Liver (tissue), 9 donors: ENCODE results near the gene LIPG. TPM values are rescaled to one million over a fixed set of nuclear protein-coding genes. Genes with fewer than 3 reads are reported as not detected.

Source experiments
- DNase-seq: peaks from one replicate; pipeline ENCODE4 v3.0.0-alpha.2; 2017; ENCODE audit warnings: low spot score
- H3K27ac ChIP-seq, 2 donors: one replicate each; pipeline ENCODE4 v1.7.0; 2013; ENCODE audit warnings: inconsistent platforms in 2 of 2, low read length in 2 of 2, control low read depth in 1 of 2, low read depth in 1 of 2, mild to moderate bottlenecking in 1 of 2
- H3K27me3 ChIP-seq, 4 donors: one replicate each; pipeline versions ENCODE4 v1.6.1 to v1.7.0; 2013; ENCODE audit warnings: low read length in 3 of 4, inconsistent platforms in 1 of 4, mild to moderate bottlenecking in 1 of 4, moderate library complexity in 1 of 4; ENCODE audit not compliant: control insufficient read depth in 4 of 4, insufficient read depth in 4 of 4
- H3K36me3 ChIP-seq, 4 donors: one replicate each; pipeline versions ENCODE4 v1.6.1 to v1.7.0; 2013; ENCODE audit warnings: low read length in 3 of 4, mild to moderate bottlenecking in 3 of 4, low read depth in 1 of 4, moderate library complexity in 1 of 4; ENCODE audit not compliant: control insufficient read depth in 4 of 4, insufficient read depth in 3 of 4
- H3K4me1 ChIP-seq, 4 donors: one replicate each; pipeline versions ENCODE4 v1.6.1 to v1.7.0; 2013; ENCODE audit warnings: low read length in 3 of 4, mild to moderate bottlenecking in 3 of 4, moderate library complexity in 1 of 4; ENCODE audit not compliant: control insufficient read depth in 4 of 4, insufficient read depth in 4 of 4
- H3K4me3 ChIP-seq, 3 donors: one replicate each; pipeline versions ENCODE4 v1.6.1 to v1.7.0; 2013; ENCODE audit warnings: low read length in 3 of 3, control low read depth in 1 of 3, low read depth in 1 of 3, mild to moderate bottlenecking in 1 of 3
- H3K9ac ChIP-seq, 2 donors: one replicate each; pipeline ENCODE4 v1.7.0; 2013; ENCODE audit warnings: low read length in 2 of 2, mild to moderate bottlenecking in 2 of 2, moderate library complexity in 2 of 2, control low read depth in 1 of 2, low read depth in 1 of 2
- H3K9me3 ChIP-seq, 4 donors: one replicate each; pipeline versions ENCODE4 v1.6.1 to v1.7.0; 2013; ENCODE audit warnings: low read length in 3 of 4; ENCODE audit not compliant: control insufficient read depth in 4 of 4
- CTCF ChIP-seq: fragments of 150-350 bp; IDR thresholded peaks from 2 replicates; pipeline ENCODE4 v1.5.1; 2017; ENCODE audit warnings: improper control_type of control experiment, low read depth, low read length; ENCODE audit not compliant: missing input control
- EGR1 ChIP-seq, 2 donors: IDR thresholded peaks; 2 replicates each; pipeline ENCODE4 v1.6.1; 2016 to 2018; ENCODE audit warnings: antibody characterized with exemption in 2 of 2, low read depth in 2 of 2
- FOXA2 ChIP-seq: IDR thresholded peaks from 2 replicates; pipeline ENCODE4 v1.6.1; 2016; ENCODE audit warnings: antibody characterized with exemption
- HNF4A ChIP-seq, 2 donors: conservative IDR thresholded peaks; 2 replicates each; pipeline ENCODE4 v1.6.1; 2016; ENCODE audit warnings: antibody characterized with exemption in 2 of 2, mild to moderate bottlenecking in 2 of 2
- HNF4G ChIP-seq: IDR thresholded peaks from 2 replicates; pipeline ENCODE4 v1.6.1; 2016; ENCODE audit warnings: antibody characterized with exemption
- JUND ChIP-seq, 2 donors: IDR thresholded peaks; 2 replicates each; pipeline ENCODE4 v1.6.1; 2016; ENCODE audit warnings: antibody characterized with exemption in 2 of 2
- RAD21 ChIP-seq, 2 donors: IDR thresholded peaks; 2 replicates each; pipeline ENCODE4 v1.6.1; 2016; ENCODE audit warnings: antibody characterized with exemption in 2 of 2, mild to moderate bottlenecking in 2 of 2
- RXRA ChIP-seq, 2 donors: IDR thresholded peaks; 2 replicates each; pipeline ENCODE4 v1.6.1; 2017 to 2018; ENCODE audit warnings: antibody characterized with exemption in 2 of 2, mild to moderate bottlenecking in 1 of 2
- SP1 ChIP-seq: IDR thresholded peaks from 2 replicates; pipeline ENCODE4 v1.6.1; 2018; ENCODE audit warnings: antibody characterized with exemption, mild to moderate bottlenecking
- TAF1 ChIP-seq: conservative IDR thresholded peaks from 2 replicates; pipeline ENCODE4 v1.6.1; 2016; ENCODE audit warnings: antibody characterized with exemption, mild to moderate bottlenecking
- YY1 ChIP-seq: IDR thresholded peaks from 2 replicates; pipeline ENCODE4 v1.6.1; 2016; ENCODE audit warnings: antibody characterized with exemption, mild to moderate bottlenecking
- ZBTB33 ChIP-seq: IDR thresholded peaks from 2 replicates; pipeline ENCODE4 v1.6.1; 2016; ENCODE audit warnings: antibody characterized with exemption
- WGBS: extraction: QIAGEN DNeasy Blood & Tissue Kit; methylation state at CpG from one replicate; pipeline ENCODE4 v1.1.7; 2013; 5-methylcytosine and 5-hydroxymethylcytosine counted together
- polyA plus RNA-seq, 2 donors: library from polyadenylated mRNA; stranded (reverse) in 1 of 2; unstranded in 1 of 2; fragments of 200-250 nt in 1 of 2; fragments of >200 nt in 1 of 2; fragmentation: Nextera tagmentation in 1 of 2; extraction: Ambion mirVana in 1 of 2; gene quantifications; one replicate each; pipeline versions ENCODE4 v1.2.1 to v1.2.3, GENCODE V29; 2013 to 2015
- total RNA-seq, 2 donors: library from RNA; depleted of rRNA; stranded (reverse); fragments of >200 nt; gene quantifications; one replicate each; pipeline ENCODE4 v1.2.3, GENCODE V29; 2014
- TF ChIP-seq, protein P1 (sequence below): IDR thresholded peaks from 2 replicates; pipeline ENCODE4 v1.6.1; 2016; ENCODE audit warnings: antibody characterized with exemption
- TF ChIP-seq, protein P2 (sequence below): IDR thresholded peaks from 2 replicates; pipeline ENCODE4 v1.6.1; 2016; ENCODE audit warnings: antibody characterized with exemption
- donor health status: healthy.
- donor health status: healthy.
- donor health status: healthy.
- donor health status: healthy.
- donor health status: healthy.

LIPG gene
- total and polyA plus RNA-seq, 4 donors = 2.8 to 150 (median 39.7) TPM

- H3K9me3 ChIP-seq = no peaks in the 10 kb centered on the region
- peaks cover 16 to 35% (median 33%) of the 10 kb centered on the region in 4 donors for H3K4me1 ChIP-seq
- H3K9ac ChIP-seq = no peak overlapping the region
- TF ChIP-seq HNF4G (no peak), CTCF (no peak), FOXA2 (no peak), JUND (IDR thresholded peaks at IDR 0.05) (no peak), SP1 (no peak), YY1 (no peak)
- TF ChIP-seq, protein P1, sequence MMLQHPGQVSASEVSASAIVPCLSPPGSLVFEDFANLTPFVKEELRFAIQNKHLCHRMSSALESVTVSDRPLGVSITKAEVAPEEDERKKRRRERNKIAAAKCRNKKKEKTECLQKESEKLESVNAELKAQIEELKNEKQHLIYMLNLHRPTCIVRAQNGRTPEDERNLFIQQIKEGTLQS = no peak
- TF ChIP-seq, protein P2, sequence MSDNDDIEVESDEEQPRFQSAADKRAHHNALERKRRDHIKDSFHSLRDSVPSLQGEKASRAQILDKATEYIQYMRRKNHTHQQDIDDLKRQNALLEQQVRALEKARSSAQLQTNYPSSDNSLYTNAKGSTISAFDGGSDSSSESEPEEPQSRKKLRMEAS = no peak
- H3K36me3 ChIP-seq = no peaks in the 10 kb centered on the region
- no peak overlapping the region for H3K4me3 ChIP-seq
- no peak overlapping the region for H3K27ac ChIP-seq
- DNase-seq = no peak
- 97% methylated on average over 6 of the region's 6 CpGs for WGBS
- no peaks in the 10 kb centered on the region for H3K27me3 ChIP-seq
Measured at GRCh38 chr18:49623571-49623970, 61.7 kb downstream of the LIPG start.

DNA sequence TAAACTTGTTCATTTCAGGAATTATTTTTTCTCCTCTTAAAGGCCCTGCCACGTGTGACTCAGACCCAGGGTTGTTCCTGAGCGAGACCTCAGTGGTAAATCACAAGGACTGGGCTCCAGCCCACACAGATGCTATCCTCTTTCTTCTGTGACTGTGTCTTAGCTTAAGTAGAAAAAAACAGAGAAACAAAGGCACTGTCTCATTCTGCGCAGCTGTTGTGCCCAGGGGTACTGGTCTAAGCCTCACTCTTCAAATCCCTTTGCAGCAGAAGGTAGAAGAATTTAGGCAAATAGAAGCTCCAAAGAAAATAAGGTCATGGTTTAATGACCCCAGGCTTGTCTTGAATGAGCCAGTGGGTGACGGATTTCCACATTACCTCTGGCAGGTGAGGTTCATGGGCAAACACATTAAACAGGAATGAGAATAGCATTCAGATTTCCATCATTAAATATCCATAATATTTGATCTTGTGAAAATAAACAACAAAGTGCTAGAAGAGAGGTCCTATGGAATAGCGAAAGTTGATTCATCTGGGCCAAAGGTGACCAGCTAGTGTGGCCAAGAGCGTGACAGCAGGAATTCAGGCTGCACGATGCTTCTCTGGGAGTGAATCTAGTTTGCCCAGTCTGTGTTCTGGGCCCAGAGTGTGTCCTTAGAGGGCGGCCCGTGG is 63.3 kb downstream of the LIPG start:
- WGBS = 40% methylated on average over 9 of the region's 9 CpGs
- no peak for DNase-seq
- H3K27me3 ChIP-seq = no peaks in the 10 kb centered on the region

More for the DNA sequence above, 63.3 kb downstream of the LIPG start:
- Histone ChIP-seq H3K9me3 (no peaks in the 10 kb centered on the region), H3K27ac (peak overlapping the region; percentile 52 to 80), H3K36me3 (no peaks in the 10 kb centered on the region), H3K4me1 (peaks cover 20 to 43% (median 39%) of the 10 kb centered on the region in 4 donors), H3K9ac (no peak overlapping the region), H3K4me3 (no peak overlapping the region)
- TF ChIP-seq JUND (IDR thresholded peaks at IDR 0.05) (peak in 1 of 2 donors; percentile 76), SP1 (peak; percentile 78), YY1 (no peak), EGR1 (IDR thresholded peaks at IDR 0.05; ENCODE audit: low read depth in 2 of 2) (peak in 1 of 2 donors; percentile 15), RAD21 (IDR thresholded peaks at IDR 0.05) (peak in 1 of 2 donors; percentile 42), ZBTB33 (peak; percentile 63), CTCF (no peak), FOXA2 (peak; percentile 55), HNF4A (conservative IDR thresholded peaks at IDR 0.05) (peak; percentile 50 to 76), RXRA (IDR thresholded peaks at IDR 0.05) (peak; percentile 90 to 96), TAF1 (no peak)
- TF ChIP-seq, protein P2 = peak; percentile 71
